ENCODE data around the gene FZD2.

GRCh38 chr17:44601539-44601938 lies 44.3 kb downstream of the FZD2 start:
- TF ChIP-seq CTCF (IDR thresholded peaks at IDR 0.05) (no peak), EZH2 (IDR thresholded peaks at IDR 0.05) (no peak), EZH2phosphoT487 (IDR thresholded peaks at IDR 0.05) (no peak)
